ENCODE results near the gene MS4A12.

DNA sequence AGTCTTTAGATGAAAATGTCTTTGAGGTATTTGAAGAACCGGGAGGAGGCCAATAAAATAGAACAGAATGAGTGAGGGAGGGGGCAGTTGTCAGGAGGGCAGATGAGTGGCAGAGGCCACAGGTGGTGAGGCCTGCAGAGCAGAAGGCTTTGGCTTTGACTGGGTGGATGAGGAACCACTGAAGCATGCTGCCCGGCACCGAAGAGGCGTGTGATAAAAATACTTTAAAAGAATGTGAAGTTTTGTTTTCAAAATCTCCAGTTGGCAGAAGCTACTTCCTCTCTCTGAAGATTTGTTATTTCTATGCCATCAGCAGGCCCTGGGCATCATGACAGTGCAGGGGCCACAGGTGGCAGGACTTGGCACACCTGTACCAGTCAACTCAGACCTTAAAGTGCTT lies 6.3 kb downstream of the MS4A12 start:
- TF ChIP-seq POLR2A (IDR thresholded peaks at IDR 0.05) = no peak
- TF ChIP-seq CTCF (IDR thresholded peaks at IDR 0.05 in 4 of 5, conservative IDR thresholded peaks at IDR 0.05 in 1 of 5) = no peak

All from gastrocnemius medialis (tissue), 4 donors.